WI38 (cell line): ENCODE measurements around the gene ATP2A3.
"Not testable (repeated sequence)": the region's sequence is repeated elsewhere in the genome, so short reads cannot be mapped to it uniquely, and the experiment has no call there.

ENCODE experiments used
- H3K4me3 ChIP-seq: 2 replicates; pipeline ENCODE4 v1.5.1; 2011; ENCODE audit warnings: low read depth, mild to moderate bottlenecking, control low read depth, low read length
- TF ChIP-seq, protein P1 (sequence below): IDR thresholded peaks from 2 replicates; pipeline ENCODE4 v1.5.1; 2012; ENCODE audit warnings: low read depth, mild to moderate bottlenecking, control low read depth, low read length

ATP2A3 gene

DNA sequence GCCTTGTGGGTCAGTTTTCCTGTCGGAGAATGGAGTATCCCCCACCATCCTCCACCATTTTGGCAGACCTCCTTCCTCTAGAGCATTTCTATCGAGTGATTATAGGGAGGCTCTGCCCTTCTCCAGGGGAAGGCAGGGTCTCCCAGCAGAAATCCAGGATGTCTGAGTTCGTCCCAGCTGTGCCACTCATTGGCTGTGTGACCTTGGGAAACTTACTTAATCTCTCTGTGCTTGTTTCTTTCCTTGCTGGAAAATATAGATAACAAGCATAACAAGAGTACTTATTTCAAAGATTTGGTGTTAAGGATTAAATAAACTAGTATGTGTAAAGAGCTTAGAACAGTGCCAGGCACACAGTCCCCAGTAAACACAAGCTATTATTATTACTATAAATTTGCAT lies 14.8 kb downstream of the ATP2A3 start:
- TF ChIP-seq, protein P1, sequence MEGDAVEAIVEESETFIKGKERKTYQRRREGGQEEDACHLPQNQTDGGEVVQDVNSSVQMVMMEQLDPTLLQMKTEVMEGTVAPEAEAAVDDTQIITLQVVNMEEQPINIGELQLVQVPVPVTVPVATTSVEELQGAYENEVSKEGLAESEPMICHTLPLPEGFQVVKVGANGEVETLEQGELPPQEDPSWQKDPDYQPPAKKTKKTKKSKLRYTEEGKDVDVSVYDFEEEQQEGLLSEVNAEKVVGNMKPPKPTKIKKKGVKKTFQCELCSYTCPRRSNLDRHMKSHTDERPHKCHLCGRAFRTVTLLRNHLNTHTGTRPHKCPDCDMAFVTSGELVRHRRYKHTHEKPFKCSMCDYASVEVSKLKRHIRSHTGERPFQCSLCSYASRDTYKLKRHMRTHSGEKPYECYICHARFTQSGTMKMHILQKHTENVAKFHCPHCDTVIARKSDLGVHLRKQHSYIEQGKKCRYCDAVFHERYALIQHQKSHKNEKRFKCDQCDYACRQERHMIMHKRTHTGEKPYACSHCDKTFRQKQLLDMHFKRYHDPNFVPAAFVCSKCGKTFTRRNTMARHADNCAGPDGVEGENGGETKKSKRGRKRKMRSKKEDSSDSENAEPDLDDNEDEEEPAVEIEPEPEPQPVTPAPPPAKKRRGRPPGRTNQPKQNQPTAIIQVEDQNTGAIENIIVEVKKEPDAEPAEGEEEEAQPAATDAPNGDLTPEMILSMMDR, result no peak
- no peak overlapping the region for H3K4me3 ChIP-seq

DNA sequence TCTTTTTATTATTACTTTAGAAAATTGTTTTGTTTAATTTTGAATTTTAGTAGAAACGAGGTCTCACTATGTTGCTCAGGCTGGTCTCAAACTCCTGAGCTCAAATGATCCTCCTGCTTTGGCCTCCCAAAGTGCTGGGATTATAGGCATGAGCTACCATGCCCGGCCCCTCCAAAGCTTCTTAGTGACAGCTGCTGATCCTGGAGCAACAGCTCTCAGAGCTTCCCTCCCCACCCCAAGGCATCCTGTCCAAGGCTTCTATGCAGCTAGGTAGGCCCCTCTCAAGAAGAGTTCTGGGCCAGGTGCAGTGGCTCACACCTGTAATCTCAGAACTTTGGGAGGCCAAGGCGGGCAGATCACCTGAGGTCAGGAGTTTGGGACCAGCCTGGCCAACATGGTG lies 15.7 kb downstream of the ATP2A3 start:
- not testable (repeated sequence) for H3K4me3 ChIP-seq

GRCh38 chr17:3947318-3947810 lies 16.9 kb downstream of the ATP2A3 start:
- no peak overlapping the region for H3K4me3 ChIP-seq
- TF ChIP-seq, protein P1, result no peak

- no peak overlapping the region for H3K4me3 ChIP-seq
- TF ChIP-seq, protein P1, result no peak
These were observed 17.5 kb downstream of the ATP2A3 start for GRCh38 chr17:3946711-3947235.

- TF ChIP-seq, protein P1, result no peak
- H3K4me3 ChIP-seq, result peak overlapping the region; percentile 35; the same call in 1 of the 2 replicates
These were observed 19.5 kb downstream of the ATP2A3 start for GRCh38 chr17:3944485-3945388.

- H3K4me3 ChIP-seq, result no peak overlapping the region
- TF ChIP-seq, protein P1, result no peak
These were observed 20.9 kb downstream of the ATP2A3 start for GRCh38 chr17:3943240-3943891.

GRCh38 chr17:3940965-3941698 lies 23.1 kb downstream of the ATP2A3 start:
- no peak overlapping the region for H3K4me3 ChIP-seq
- TF ChIP-seq, protein P1, result no peak
